HG02763 (cell line): Measurements from ENCODE around the gene TBC1D25.

ENCODE experiments used
- ATAC-seq: cut with Tn5 transposase; IDR thresholded peaks from one replicate; pipeline ENCODE4 v1.9.1; 2021; ENCODE audit warnings: mild to moderate bottlenecking, moderate library complexity; ENCODE audit not compliant: unreplicated experiment

TBC1D25 gene

DNA sequence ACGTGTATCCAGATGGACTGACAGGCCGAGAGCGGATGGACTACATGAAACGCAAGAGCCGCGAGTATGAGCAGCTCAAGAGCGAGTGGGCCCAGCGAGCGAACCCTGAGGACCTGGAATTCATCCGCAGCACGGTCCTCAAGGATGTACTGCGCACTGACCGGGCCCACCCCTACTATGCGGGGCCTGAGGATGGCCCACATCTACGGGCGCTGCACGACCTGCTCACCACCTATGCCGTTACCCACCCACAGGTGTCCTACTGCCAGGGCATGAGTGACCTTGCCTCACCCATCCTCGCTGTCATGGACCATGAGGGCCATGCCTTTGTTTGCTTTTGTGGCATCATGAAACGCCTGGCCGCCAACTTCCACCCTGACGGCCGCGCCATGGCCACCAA lies 20.1 kb downstream of the TBC1D25 start:
- no peak for ATAC-seq

DNA sequence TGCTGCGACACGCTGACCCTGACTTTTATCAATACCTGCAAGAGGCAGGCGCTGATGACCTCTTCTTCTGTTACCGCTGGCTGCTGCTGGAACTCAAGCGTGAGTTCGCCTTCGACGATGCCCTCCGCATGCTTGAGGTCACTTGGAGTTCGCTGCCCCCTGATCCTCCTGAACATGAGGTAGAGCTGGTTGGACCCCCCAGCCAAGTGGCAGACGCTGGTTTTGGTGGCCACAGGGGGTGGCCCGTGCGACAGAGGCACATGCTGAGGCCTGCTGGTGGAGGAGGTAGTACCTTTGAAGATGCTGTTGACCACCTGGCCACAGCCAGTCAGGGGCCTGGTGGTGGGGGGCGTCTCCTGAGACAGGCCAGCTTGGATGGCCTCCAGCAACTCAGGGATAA lies 20.5 kb downstream of the TBC1D25 start:
- ATAC-seq = no peak

DNA sequence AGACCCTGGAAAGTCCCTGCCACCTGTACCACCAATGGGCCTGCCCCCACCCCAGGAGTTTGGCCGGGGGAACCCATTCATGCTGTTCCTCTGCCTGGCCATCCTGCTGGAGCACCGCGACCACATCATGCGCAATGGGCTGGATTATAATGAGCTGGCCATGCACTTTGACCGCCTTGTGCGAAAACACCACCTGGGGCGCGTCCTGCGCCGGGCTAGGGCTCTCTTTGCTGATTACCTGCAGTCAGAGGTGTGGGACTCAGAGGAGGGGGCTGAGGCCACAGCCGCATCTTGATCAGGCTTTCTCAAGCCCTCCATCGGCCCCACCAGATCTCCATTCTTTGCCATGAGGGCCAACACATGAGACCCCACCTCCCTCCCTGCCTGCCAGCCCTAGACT lies 21.2 kb downstream of the TBC1D25 start:
- no peak for ATAC-seq

DNA sequence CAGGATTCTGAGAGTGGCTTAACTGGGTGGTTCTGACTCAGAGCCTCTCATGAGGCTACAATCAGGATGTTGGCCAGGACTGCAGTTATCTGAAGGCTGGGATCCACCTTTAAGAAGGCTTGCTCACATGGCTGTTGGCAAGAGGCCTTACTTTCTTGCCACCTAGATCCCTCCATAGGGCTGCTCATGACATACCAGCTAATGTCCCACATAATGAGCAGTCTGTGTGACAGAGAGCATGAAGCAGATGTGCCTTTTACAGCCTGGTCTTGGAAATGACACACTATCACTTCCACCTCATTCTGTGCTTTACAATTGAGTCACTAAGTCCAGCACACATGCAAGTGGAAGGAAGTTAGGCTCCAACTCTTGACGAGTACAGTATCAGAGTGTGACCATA lies 30.4 kb downstream of the TBC1D25 start:
- ATAC-seq = no peak

DNA sequence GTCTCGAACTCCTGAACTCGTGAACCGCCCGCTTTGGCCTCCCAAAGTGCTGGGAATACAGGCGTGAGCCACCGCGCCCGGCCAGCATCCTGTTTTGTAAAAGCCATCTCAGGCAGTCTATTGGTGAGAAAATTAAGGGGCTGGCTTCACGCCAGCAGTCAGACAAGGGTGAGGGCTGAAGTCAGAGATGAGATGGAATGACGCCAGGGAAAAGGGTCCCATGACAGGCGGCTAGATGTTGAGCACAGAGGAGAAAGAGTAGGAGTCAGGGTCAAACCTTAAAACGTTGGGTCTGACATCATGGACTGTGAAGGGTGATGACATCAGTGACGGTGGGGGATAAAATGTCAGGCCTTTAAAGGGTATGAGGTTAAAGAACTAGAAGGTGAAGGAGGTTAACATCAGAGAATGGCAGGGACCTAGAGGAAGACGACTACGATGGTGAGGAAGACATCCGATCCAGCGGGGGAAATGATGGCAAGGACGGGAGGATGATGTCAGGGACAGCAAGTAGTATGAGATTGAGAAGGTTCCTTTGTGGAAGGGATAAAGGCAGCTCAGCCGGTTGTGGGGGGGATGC lies 34.3 kb downstream of the TBC1D25 start:
- no peak for ATAC-seq

DNA sequence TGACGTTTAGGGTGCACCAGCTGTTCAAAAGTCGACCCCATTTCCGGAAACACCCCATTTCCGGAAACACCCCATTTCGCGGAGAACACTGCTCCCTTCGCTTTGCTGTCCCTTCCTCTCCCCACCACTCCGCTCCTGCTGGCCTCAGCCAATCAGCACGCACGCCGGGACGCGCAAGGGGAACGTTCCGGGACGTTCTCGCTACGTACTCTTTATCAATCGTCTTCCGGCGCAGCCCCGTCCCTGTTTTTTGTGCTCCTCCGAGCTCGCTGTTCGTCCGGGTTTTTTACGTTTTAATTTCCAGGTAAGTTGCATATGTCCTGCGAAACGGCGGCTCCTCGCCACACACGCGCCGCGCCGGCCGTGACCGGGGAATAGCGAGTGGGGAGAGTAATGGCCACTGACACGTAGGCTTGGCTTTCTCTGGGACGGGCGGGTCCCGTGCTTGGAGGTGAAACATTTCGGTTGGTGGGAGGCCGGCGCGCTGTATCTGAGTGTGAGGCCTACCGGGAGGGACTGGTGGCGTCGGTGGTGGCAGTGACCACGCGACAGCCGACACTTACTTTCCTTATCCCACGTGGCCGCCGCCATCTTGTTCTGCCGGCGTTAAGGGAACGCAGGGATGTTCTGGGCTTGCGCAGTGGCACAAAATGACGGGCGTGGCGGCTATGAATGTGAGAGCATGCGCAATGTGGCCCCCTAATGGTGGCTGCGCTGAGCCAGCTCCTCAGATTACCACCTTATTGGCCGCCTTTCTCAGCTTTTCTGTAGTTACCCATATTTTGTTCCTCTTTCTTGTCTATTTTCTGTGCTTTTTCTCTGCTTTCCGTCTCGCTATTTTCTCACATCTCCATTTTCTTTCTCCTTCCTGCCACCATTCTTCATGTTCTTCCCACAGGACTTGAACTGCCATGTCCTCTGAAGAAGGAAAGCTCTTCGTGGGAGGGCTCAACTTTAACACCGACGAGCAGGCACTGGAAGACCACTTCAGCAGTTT lies 35.1 kb downstream of the TBC1D25 start, which contains the start of gene RBM3:
Gene RBM3, plus strand, starts transcription at position 215 of the 997 bp plus-strand sequence. Its CDS starts 697 bp downstream, at position 912.
- ATAC-seq = peak; percentile 82

DNA sequence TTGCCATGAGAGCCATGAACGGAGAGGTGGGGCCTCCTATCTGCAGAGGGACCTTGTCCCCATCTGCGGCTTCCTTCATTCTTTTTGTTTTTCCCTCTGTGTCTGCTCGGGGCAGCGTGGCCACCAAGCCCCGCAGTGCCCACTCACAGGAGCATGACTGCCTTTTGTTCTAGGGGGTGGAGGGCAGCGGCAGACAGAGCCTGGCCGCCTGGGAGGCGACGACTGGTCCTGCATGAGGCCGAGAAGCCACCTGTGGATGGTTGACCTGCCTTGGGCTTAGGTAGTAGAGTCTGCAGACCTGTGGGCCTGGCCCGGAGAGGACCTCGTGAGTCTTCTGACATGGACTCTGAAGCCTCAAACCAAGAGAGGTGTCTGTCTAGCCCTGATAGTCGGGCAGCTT lies 36.1 kb downstream of the TBC1D25 start:
- no peak for ATAC-seq

DNA sequence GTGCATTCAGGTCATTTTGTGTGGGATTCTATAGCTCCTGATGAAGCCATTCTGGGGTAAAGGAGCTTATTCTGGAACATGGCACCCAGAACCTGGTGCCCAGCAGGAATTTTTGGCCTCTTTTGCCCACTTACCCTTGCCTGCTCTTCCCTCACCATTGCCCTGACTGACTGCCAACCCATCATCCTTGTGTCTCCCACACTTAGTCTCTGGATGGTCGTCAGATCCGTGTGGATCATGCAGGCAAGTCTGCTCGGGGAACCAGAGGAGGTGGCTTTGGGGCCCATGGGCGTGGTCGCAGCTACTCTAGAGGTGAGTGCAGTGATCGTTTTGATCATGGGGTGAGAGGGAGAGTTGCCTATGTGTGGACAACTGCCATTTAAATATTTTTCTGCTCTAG lies 36.6 kb downstream of the TBC1D25 start:
- ATAC-seq = no peak

DNA sequence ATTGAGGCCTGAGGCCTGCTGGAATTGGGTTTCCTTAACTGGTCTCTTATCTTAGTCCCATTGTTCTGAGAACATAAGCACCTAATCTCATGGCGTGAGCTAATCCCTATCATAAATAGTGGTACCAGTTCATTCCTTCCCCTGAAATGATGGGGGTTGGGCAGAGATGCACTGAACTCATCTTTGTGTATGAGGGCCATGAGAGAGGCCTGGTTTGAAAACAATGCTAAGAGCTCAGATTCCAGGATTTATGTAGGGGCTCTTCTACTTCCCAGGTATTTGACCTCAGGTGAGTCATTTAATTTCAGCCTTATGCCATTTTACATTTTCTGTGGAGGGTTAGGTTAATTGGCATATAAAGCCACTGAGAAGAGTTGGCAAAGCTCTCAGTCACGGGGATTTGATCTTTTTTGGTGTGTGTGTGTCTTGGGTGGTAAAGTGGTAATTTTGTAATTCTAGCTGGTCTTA lies 39.2 kb downstream of the TBC1D25 start:
- no peak for ATAC-seq

DNA sequence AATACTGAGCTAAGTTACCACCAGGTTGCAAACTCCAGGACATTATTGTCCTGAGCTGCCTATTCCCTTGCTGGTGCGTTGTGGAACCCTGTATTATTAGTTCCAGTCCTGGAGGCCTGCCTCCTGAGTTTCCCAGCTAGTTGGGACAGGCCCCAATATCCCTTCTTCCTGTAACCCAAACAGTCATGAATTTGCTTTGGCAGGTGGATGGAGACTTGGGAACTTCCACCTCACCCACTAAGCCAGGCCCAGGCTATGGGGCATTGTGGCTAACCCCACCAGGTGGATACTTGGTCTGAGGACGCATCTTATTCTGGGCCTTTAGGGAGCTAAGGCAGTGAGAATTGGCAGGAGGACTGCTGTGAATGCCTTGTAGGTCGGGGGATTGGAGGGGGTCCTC lies 39.7 kb downstream of the TBC1D25 start:
- no peak for ATAC-seq

DNA sequence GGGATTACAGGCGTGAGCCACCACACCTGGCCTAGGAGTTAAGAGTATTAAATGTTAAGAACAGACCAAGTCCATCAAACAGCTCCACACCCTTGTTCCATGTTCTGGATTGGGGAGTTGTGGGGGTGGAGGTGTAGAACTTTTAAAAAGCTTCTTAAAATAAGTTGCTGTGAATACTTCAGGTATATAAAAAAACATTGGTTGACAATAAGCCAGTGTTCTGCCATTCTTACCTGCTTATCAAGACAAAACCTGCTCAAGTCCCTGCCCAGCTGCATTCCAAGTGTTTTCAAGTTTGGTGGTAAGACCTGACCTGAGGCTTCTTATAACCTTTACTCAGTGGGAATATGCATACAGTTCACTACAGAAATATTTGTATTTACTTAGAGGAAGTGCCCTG lies 41.1 kb downstream of the TBC1D25 start:
- no peak for ATAC-seq

DNA sequence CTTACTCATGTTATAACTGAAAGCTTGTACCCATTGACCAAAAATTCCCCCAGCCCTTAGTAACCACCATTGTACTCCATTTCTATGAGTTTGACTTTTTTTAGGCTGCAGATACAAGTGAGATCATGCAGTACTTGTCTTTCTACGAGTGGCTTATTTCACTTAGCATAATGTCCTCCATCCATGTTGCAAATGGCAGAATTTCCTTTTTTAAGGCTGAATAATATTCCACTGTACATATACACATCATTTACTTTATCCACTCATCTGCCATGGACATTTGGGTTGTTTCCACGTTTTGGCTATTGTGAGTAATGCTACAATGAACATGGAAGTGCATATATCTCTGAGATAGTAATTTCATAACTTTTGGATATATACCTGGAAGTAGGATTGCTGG lies 45.2 kb downstream of the TBC1D25 start:
- no peak for ATAC-seq

DNA sequence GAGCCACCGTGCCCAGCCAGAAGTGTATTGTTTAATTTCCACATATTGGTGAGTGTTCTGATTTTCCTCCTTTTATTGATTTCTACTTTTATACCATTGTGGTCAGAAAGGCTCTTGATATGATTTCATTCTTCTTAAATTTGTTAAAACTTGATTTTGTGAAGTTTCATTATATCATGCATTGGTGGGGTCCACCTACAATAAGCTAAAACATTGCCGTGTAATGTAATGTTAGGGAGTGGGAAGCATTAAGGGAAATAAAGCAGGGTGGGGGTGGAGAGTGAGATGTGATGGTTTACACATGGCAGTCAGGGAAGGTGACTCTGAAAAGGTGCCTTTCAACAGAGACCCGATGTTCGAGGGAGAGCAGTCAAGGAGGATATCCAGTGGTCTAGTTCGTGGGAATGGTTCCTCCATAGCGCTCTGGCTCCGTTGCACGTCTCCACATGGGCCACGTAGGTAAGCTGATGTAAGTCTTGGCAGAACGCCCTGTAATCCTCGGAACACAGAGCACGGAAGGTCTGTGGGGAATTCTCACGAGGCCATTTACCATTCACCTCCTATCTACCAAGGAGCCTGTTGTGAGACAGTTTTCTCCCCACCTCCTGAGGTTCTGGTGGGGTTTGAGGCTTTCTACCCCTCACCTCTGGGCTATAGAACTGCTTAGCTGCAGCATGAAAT lies 50.1 kb downstream of the TBC1D25 start:
- no peak for ATAC-seq

DNA sequence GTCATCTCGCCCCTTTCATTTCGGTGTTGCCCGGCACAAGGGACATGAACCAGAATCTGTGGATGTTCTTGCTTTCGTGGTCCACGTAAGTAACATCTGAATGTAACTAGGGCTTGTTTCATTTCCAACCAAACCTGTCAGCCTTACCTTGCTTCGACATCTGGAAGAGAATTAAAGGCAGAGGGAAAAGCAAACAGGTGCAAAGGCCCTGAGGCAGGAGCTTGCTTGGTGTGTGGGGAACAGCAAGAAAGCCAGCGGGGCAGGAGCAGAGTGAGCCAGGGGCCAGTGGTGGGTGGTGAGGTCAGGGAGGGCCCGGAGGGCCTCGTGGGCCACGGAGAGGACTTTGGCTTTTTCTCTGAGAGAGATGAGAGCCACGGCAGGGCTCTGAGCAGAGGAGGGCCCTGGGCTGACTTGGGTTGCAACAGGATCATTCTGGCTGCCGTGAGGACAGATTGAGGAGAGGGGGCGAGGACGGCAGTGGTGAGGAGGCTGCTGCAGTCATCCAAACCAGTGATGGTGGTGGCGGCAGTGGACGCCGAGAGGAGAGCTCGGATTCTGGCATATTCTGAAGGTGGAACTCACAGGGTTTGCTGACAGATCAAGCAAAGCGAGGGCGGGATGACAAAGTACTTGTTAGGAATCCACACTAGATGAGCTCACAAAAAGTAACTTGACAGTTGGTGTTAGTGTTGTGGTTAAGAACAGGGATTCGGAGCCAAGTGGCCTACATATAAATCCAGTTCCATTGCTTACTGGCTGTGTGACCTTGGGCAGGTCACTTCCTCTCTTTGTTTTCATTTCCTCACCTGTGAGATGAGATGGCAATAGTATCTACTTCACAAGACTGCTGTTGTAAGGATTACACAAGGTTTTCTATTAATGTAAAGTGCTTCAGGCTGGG lies 50.9 kb downstream of the TBC1D25 start:
- no peak for ATAC-seq

DNA sequence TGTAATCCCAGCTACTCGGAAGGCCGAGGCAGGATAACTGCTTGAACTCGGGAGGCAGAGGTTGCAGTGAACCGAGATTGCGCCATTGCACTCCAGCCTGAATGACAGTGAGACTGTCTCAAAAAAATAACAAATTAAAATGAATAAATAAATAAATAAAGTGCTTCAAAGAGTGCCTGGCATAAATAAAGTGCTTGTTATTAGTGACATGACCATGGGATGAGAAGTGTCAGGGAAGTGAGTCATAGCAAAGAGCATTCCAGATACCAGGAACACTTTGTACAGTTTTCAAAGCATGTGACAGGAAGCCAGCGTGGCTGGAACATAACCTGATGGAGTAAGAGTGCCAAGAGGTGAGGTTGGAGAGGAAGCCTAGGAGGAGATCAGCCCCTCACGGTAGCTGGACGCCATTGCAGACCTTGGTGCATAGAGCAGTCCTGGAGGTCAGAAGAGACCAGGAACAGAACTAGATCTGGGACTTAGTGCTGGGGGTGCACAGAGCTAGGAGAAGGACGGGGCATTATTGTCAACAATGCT lies 51.8 kb downstream of the TBC1D25 start:
- no peak for ATAC-seq

DNA sequence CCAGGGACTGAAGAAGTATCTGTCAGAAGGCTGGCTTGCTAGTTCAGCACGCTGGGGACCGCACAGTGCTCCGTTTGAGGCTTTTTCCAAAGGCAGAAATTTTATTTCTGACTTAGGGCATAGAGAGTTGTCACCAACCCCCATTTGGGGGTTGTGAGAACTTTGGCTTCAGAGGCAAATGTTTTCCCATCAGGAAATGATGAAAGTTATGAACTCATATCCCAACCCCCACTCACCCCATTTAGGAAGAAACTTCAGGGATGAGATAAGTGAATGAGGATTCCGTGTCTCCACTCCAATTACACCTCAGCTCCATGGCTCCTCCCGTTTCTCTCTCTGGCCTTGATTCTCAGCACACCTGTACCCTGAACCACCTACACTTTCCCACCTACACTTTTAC lies 53.5 kb downstream of the TBC1D25 start:
- no peak for ATAC-seq

DNA sequence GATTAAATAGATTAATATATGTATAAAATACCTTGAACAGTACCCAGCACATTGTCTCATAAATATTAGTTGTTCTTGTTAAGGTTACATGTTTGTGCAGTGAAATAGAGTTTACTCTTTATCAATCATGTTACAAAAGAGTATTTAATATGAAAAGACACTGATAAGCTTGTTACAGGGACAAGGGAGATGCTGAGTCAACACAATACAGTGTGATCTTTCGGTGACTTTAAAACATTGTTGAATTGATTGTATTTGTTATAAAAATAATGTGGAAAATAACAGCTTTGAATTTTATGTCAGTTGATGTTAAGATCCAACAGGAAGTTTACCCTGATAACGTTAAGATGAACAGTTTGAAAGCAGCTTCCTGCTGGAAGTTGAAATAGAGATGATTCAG lies 56.4 kb downstream of the TBC1D25 start:
- no peak for ATAC-seq

DNA sequence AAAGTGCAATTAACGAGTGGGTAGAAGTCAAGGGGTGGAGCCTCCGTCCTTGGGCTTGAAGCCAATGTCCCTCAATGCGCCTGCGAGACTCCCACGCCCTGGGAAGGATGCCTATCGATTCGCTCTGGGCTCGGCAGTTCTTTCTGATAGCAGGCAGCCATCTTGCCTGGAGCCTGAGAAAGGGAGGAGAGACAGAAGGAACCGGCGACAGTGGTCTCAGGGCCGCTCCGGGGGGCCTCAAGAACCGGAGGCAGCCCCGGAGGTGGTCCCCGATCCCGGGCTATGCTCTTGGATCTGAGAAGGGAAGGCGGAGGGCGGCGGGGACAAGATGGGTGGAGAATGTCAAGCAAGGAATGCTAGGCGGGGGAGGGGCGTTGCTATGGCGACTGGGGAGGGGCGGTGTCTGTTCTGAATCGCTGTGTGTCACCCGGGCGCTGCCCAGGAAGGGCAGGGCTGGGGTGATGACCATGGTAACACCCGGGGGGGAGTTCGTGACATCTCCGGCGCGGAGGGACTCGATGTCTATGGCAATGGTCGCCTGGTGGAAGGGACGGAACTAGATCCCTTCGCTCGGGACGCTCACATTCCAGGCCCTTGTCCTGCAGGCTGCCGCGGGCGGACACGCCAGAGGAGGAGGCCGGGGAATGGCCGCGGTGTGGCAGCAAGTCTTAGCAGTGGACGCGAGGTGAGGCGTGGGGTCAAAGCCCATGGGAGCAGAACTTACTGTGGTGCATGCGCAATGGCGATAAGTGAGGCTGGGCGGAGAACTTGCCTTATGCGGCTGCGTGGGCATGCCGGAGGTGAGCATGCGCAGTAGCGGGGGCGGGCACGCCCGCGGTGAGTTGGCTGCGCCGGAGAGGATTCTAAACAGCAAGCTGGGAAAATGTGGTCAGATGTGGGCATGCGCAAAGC lies 58.1 kb downstream of the TBC1D25 start, which contains the start of gene WDR13:
Gene WDR13, plus strand, starts transcription at position 140 of the 912 bp plus-strand sequence. Its CDS starts 505 bp downstream, at position 645.
- peak; percentile 66 for ATAC-seq

DNA sequence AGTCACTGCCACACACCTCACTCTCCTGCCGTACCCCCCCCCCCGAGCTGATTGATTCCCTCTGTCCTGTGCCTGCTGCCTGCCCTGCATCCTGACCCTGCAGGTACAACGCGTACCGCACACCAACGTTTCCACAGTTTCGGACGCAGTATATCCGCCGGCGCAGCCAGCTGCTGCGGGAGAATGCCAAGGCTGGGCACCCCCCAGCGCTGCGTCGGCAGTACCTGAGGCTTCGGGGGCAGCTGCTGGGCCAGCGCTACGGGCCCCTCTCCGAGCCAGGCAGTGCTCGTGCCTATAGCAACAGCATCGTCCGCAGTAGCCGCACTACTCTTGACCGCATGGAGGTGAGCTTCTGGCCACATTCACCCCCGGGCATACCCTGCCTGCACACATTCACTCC lies 59.1 kb downstream of the TBC1D25 start:
- ATAC-seq = no peak
